NCI-H446 treated with DMSO at 0.1 percent for 48 hours (cell line): ENCODE data around the gene ACTC1.

ENCODE experiments used
- DNase-seq: peaks from one replicate; lab custom pipeline; 2025; lab: John Stamatoyannopoulos, UW

ACTC1 gene

GRCh38 chr15:34799149-34800101 lies 4.1 kb upstream of the ACTC1 start:
- DNase-seq: peak; percentile 65

GRCh38 chr15:34796847-34797435 lies 1.6 kb upstream of the ACTC1 start:
- peak; percentile 7 for DNase-seq

- DNase-seq: no peak
These were observed 651 bp downstream of the ACTC1 start for GRCh38 chr15:34794590-34795206.

GRCh38 chr15:34793901-34794300 lies 1.4 kb downstream of the ACTC1 start:
- no peak for DNase-seq

- DNase-seq: no peak
These were observed 2.3 kb downstream of the ACTC1 start for GRCh38 chr15:34793071-34793470.

- no peak for DNase-seq
These were observed 3.6 kb downstream of the ACTC1 start for GRCh38 chr15:34791701-34792100.

GRCh38 chr15:34790121-34790520 lies 5.2 kb downstream of the ACTC1 start:
- no peak for DNase-seq

- DNase-seq: no peak
These were observed 6.0 kb downstream of the ACTC1 start for GRCh38 chr15:34789326-34789725.

GRCh38 chr15:34786206-34786605 lies 9.1 kb downstream of the ACTC1 start:
- peak; percentile 12 for DNase-seq

- no peak for DNase-seq
These were observed 11.4 kb downstream of the ACTC1 start for GRCh38 chr15:34783991-34784390.

GRCh38 chr15:34783431-34783830 lies 11.9 kb downstream of the ACTC1 start:
- DNase-seq: no peak

GRCh38 chr15:34782901-34783300 lies 12.4 kb downstream of the ACTC1 start:
- no peak for DNase-seq

- DNase-seq: no peak
These were observed 14.6 kb downstream of the ACTC1 start for GRCh38 chr15:34780725-34781124.

- DNase-seq: no peak
These were observed 18.7 kb downstream of the ACTC1 start for GRCh38 chr15:34776606-34777105.

- DNase-seq: no peak
These were observed 21.4 kb downstream of the ACTC1 start for GRCh38 chr15:34773917-34774316.

GRCh38 chr15:34773013-34773412 lies 22.3 kb downstream of the ACTC1 start:
- DNase-seq: no peak

GRCh38 chr15:34772312-34772711 lies 23.0 kb downstream of the ACTC1 start:
- DNase-seq: no peak

GRCh38 chr15:34769711-34770110 lies 25.6 kb downstream of the ACTC1 start:
- no peak for DNase-seq

GRCh38 chr15:34768530-34768929 lies 26.8 kb downstream of the ACTC1 start:
- DNase-seq: no peak

GRCh38 chr15:34765741-34766140 lies 29.6 kb downstream of the ACTC1 start:
- DNase-seq: no peak

GRCh38 chr15:34760909-34761308 lies 34.4 kb downstream of the ACTC1 start:
- no peak for DNase-seq

GRCh38 chr15:34759992-34760391 lies 35.4 kb downstream of the ACTC1 start:
- no peak for DNase-seq

GRCh38 chr15:34759347-34759746 lies 36.0 kb downstream of the ACTC1 start:
- DNase-seq: no peak
